Measurements from ENCODE around the gene SSX4B. TPM values are rescaled to one million over a fixed set of nuclear protein-coding genes. Genes with fewer than 3 reads are reported as not detected.
"Not testable (repeated sequence)": the region's sequence is repeated elsewhere in the genome, so short reads cannot be mapped to it uniquely, and the experiment has no call there.

SSX4B gene
- polyA plus RNA-seq, 1 of the 3 experiments (the other 2 are of a cell fraction) = not detected

DNA sequence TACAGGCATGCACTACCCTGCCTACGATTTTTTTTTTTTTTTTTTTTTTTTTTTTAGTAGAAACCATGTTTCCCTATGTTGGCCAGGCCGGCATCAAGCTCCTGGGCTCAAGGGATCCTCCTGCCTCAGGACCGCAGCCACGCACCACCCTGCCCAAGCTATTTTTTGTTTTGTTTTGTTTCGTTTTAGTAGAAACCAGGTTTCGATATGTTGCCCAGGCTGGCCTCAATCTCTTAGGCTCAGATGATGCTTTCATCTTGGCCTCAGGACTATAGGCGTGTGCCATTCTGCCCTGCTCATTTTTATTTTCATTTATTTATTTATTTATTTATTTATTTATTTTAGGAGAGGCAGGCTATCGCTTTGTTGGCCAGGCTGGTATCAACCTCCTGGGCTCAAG, 54.1 kb downstream of the SSX4B start:
- Histone ChIP-seq H2AFZ (ENCODE audit: low read depth) (no peak overlapping the region), H3K9me2 (no peaks in the 10 kb centered on the region), H3K27ac (ENCODE audit: low read depth in 2 of 2, low read length in 1 of 2) (no peak overlapping the region), H3K36me3 (replicated peaks in 1 of 2; ENCODE audit: control insufficient read depth in 1 of 2, insufficient read depth in 2 of 2, low read length in 1 of 2) (no peaks in the 10 kb centered on the region), H3K79me2 (ENCODE audit: insufficient read depth) (no peaks in the 10 kb centered on the region), H3K9me3 (no peaks in the 10 kb centered on the region), H3K9ac (no peak overlapping the region), H3K4me3 (ENCODE audit: low read depth in 2 of 2, low read length in 1 of 2) (no peak overlapping the region), H4K20me1 (ENCODE audit: insufficient read depth) (no peaks in the 10 kb centered on the region), H3K27me3 (ENCODE audit: insufficient read depth) (peaks cover 11% of the 10 kb centered on the region; the same call in 1 of the 2 replicates), H3K4me1 (ENCODE audit: control insufficient read depth in 1 of 2, insufficient read depth in 2 of 2, low read depth in 1 of 2, low read length in 1 of 2) (no peaks in the 10 kb centered on the region), H3F3A (replicated peaks; ENCODE audit: insufficient read depth) (no peaks in the 10 kb centered on the region), H3K4me2 (no peak overlapping the region)
- CTCF ChIA-PET = no interaction called here
- TF ChIP-seq, protein P1, sequence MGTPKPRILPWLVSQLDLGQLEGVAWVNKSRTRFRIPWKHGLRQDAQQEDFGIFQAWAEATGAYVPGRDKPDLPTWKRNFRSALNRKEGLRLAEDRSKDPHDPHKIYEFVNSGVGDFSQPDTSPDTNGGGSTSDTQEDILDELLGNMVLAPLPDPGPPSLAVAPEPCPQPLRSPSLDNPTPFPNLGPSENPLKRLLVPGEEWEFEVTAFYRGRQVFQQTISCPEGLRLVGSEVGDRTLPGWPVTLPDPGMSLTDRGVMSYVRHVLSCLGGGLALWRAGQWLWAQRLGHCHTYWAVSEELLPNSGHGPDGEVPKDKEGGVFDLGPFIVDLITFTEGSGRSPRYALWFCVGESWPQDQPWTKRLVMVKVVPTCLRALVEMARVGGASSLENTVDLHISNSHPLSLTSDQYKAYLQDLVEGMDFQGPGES (IDR thresholded peaks at IDR 0.05; ENCODE audit: low read depth, low read length) = no peak
- no peak for TF ChIP-seq GABPA (IDR thresholded peaks at IDR 0.05; ENCODE audit: low read depth)
- no peak for TF ChIP-seq EP300 (IDR thresholded peaks at IDR 0.05; ENCODE audit: borderline replicate concordance in 1 of 2, low read depth in 1 of 2, low read length in 1 of 2)
- TF ChIP-seq RFX5 (IDR thresholded peaks at IDR 0.05; ENCODE audit: low read length) = no peak
- DNase-seq = no peak
- POLR2A ChIA-PET = no interaction called here
- WGBS (ENCODE audit: low lambda C conversion rate) = 24% methylated on average over 8 of the region's 8 CpGs

DNA sequence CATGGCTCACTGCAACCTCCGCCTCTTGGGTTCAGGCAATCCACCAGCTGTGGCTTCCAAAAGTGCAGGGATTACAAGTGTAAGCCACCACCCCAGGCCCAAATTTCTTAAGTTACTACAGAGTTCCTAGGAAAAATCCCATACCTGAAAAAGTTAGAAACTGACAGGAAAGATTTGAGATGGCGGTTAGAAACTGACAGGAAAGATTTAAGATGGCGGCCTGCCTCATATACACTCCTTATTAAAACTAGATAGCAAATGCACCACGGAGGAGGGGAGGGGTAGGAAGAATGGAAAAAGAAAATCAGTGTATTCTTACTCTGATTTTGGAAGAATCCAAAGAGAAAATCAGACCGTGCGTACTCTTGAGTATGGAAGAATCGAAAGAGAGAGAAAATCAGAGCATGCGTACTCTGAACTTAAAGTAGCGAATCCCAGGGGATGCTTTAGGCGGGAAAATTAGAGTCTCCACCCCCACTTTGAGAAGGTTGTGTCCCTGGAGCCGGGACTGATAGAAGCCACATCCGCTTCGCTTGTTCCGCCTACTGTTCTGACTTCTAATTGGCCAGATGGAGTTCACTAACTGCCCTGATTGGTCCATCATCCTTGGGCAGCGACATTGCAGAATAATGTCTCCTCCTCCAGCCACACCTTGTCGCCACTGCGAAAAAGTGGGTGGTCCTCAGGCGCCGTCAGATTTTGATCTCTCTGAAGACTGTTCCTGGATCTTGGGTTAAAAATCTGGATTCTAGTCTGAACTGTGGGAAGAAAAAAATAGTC, 55.3 kb downstream of the SSX4B start, which contains the start of gene SSX3:
TSS of gene SSX3 (minus strand) at position 389 of the 780 bp plus-strand sequence. CDS start 1,454 bp downstream, outside the sequence.
- H3K4me3 ChIP-seq (ENCODE audit: low read depth in 2 of 2, low read length in 1 of 2); H3K9me3 ChIP-seq; H4K20me1 ChIP-seq (ENCODE audit: insufficient read depth); H3K4me2 ChIP-seq; H2AFZ ChIP-seq (ENCODE audit: low read depth); H3F3A ChIP-seq (replicated peaks; ENCODE audit: insufficient read depth); CTCF ChIA-PET; H3K79me2 ChIP-seq (ENCODE audit: insufficient read depth); H3K9me2 ChIP-seq; POLR2A ChIA-PET; H3K36me3 ChIP-seq (replicated peaks in 1 of 2; ENCODE audit: control insufficient read depth in 1 of 2, insufficient read depth in 2 of 2, low read length in 1 of 2); H3K4me1 ChIP-seq (ENCODE audit: control insufficient read depth in 1 of 2, insufficient read depth in 2 of 2, low read depth in 1 of 2, low read length in 1 of 2); H3K9ac ChIP-seq; DNase-seq; H3K27ac ChIP-seq (ENCODE audit: low read depth in 2 of 2, low read length in 1 of 2): not testable (repeated sequence)
- 32% methylated on average over 19 of the region's 19 CpGs for WGBS (ENCODE audit: low lambda C conversion rate)
- H3K27me3 ChIP-seq (ENCODE audit: insufficient read depth) = peaks cover 16% of the 10 kb centered on the region; the same call in 1 of the 2 replicates

Small RNA genes lying within 50 kb of the gene (small RNA-seq; reads per million reads assigned to genes)
- gene AL606490.4 (0 reads per million in 7 experiments), gene AL606490.7 (0 reads per million in 7 experiments)

Other genes starting within 250 kb of the SSX4B start
- gene SSX5, start 215.2 kb downstream of the SSX4B start, polyA plus RNA-seq (2012; rRNA removed) = 0.36 and 0.49 TPM in 2 replicates
- gene SSX1, start 156.6 kb downstream of the SSX4B start, polyA plus RNA-seq (2012; rRNA removed) = 0.05 TPM in 1 of 2 replicates, not detected in the other
- gene SSX3, start 55.3 kb downstream of the SSX4B start, polyA plus RNA-seq (2012; rRNA removed) = 0.16 and 0.21 TPM in 2 replicates
- gene SSX4, start 28.4 kb downstream of the SSX4B start, polyA plus RNA-seq (2012; rRNA removed) = not detected in 2 replicates
- gene SLC38A5, start 58.3 kb upstream of the SSX4B start, polyA plus RNA-seq (2012; rRNA removed) = 0.33 and 0.44 TPM in 2 replicates
- gene FTSJ1, start 64.2 kb upstream of the SSX4B start, polyA plus RNA-seq (2012; rRNA removed) = 31.5 and 34.1 TPM in 2 replicates
- 10.6 and 11.0 TPM in 2 replicates for gene PORCN, start 97.0 kb upstream of the SSX4B start, polyA plus RNA-seq (2012; rRNA removed)
- 28.9 and 30.2 TPM in 2 replicates for gene EBP, start 109.8 kb upstream of the SSX4B start, polyA plus RNA-seq (2012; rRNA removed)
- gene TBC1D25, start 127.8 kb upstream of the SSX4B start, polyA plus RNA-seq (2012; rRNA removed) = 11.8 and 18.4 TPM in 2 replicates
- gene RBM3, start 162.5 kb upstream of the SSX4B start, polyA plus RNA-seq (2012; rRNA removed) = 183 and 222 TPM in 2 replicates
- gene WDR13, start 185.5 kb upstream of the SSX4B start, polyA plus RNA-seq (2012; rRNA removed) = 58.0 and 101 TPM in 2 replicates

All from SK-N-SH (cell line).